Measurements from ENCODE around the gene BOK.
"Not testable (repeated sequence)": the region's sequence is repeated elsewhere in the genome, so short reads cannot be mapped to it uniquely, and the experiment has no call there.

The BOK gene

DNA sequence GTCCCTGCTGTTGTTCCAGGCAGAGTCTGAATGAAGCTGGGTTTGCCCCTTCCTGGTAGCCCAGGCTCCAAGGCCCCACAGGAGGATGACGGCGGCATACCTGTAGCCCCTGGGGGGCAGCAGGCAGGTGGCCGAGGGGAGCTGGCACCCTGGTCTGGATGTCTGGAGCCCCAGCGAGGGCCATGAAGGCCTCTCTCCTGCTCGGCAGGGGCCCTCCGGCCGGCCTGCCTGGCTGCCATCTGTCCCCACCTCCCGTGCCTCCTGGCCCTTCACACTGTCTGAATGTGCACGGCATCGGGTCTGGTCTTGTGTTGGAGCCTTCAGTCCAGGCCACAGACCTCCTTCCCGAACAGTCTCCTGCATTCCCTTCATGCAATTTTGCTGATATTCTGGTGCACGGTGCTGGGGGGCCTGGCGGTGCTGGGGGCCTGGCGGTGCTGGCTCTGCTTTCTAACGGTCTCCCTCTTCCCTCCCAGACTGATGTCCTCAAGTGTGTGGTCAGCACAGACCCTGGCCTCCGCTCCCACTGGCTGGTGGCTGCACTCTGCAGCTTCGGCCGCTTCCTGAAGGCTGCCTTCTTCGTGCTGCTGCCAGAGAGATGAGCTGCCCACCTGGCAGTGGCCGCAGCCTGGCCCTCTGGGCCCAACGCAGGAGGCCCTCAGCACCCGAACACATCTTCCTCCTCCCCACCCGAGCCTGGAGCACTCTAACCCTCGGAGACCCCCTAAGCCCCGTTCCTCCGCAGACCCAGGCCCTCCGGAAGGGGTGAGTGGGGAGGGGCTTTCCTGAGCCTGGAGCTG lies 13.5 kb downstream of the BOK start:
- no peak for DNase-seq (ENCODE audit: low spot score)
- FAIRE-seq, result no peak

DNA sequence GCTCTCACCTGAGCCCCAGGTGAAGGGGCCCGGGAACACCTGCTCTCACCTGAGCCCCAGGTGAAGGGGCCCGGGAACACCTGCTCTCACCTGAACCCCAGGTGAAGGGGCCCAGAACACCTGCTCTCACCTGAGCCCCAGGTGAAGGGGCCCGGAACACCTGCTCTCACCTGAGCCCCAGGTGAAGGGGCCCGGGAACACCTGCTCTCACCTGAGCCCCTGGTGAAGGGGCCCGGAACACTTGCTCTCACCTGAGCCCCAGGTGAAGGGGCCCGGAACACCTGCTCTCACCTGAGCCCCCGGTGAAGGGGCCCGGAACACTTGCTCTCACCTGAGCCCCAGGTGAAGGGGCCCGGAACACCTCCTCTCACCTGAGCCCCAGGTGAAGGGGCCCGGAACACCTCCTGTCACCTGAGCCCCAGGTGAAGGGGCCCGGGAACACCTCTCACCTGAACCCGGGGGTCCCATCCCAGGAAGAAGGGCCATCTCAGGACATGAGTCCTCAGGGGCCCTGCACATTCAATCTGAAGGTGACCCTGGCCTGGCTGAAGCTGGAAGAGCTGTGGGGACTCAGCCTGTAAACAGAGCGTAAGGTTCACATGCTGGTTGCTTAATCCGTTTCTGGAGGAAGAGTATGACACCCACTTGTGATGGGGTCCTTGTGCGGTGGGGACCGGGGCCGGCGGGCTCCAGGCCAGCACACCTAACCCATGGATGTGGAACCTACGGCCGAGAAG lies 14.5 kb downstream of the BOK start:
- DNase-seq (ENCODE audit: low spot score); FAIRE-seq: not testable (repeated sequence)

DNA sequence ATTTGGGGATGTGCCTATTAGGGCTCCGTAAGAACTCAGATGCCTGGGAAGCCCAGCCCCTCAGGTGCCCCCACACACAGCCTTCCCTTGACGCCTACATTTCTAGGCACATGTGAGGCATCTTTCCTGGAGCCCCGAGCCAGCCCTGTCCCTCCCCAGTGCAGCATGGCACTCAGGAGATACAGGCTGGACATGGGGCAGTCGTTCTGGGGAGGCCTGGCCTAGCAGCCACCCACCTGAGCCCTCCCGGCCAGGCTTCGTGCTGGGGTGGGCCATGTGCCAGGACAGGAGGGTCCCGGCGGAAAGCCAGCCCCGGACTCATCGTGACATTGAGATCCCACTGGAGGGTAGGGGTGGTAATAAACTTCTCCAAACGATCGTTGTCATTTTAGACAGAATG lies 15.2 kb downstream of the BOK start:
- FAIRE-seq (no peak), DNase-seq (ENCODE audit: low spot score) (no peak)

DNA sequence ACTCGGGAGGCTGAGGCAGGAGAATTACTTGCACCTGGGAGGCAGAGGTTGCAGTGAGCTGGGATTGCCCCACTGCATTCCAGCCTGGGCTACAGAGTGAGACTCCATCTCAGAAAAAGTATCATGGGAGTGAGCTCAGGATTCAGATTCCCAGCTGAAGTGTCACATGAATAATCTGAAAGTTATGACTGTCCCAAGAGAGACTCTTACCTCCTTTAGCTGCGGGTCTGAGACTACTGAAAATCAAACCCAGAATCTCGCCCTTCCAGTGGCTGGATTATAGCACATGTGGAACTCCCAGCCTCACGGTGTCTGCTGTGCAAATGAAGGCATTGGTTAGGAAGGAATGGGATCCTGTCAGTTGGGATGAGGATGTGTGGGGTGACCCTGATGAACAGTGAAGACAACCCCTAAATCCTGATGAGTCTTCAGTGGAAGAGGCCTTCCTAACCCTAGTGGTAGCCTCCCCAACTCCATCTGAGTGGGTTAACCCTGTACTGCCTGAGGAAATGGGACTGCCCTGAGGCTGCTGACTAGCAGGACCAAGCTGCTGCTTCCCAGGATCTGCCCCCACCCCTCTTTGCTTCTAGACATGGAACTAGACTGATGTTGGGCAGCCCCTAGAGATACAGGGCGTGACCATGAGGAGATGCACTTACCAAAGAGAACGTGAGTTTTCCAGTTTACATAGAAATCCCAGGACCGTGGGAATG lies 16.5 kb downstream of the BOK start:
- no peak for FAIRE-seq

DNA sequence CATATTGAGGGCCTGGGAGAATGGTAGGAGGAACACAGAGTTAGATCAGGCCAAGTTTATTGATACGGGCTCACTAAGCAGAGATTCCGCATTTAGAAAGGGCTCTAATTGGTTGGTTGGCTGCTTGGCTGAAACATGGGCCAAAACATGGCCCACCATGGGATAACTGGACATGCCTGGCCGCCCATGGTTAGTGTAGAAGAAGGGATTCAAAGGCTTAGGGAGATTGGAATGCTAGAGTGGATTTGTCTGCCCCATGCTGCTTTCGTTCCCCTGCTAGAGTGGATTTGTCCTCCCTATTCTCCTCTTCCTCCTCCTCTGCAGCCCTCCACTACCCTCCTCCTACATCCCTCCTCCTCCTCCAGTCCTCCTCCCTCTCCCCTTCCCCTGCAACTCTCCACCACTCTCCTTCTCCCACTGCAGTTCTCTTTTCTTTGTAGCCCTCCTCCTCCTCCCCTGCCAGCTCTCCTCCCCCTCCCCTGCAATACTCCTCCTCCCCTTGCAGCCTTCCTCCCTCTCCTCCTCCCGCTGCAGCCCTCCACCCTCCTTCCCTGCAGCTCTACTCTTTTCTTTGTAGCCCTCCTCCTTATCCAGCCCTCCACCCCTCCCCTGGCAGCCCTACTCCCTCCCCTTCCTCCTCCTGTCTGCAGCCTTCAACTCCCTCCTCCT lies 17.2 kb downstream of the BOK start:
- FAIRE-seq, result no peak
- no peak for DNase-seq (ENCODE audit: low spot score)

More for the DNA sequence above, 16.5 kb downstream of the BOK start:
- no peak for DNase-seq (ENCODE audit: low spot score)

DNA sequence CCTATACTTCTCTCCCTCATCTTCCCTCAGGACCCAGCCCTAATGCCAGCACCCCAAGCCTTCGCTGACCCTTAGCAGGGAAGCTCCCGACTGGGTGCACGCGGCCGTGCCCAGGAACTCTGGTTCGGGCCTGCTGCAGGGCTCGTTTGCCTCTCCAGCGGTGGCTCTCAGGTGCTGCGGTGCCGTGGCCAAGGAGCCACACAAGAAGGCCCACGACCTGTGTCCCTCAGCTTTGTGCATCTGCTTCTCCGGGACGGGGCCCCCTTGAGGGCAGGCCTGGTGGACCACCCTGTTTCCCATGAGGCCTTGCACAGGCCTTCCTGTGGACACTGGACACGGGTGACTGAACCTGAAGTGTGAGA lies 17.7 kb downstream of the BOK start:
- FAIRE-seq, result no peak

DNA sequence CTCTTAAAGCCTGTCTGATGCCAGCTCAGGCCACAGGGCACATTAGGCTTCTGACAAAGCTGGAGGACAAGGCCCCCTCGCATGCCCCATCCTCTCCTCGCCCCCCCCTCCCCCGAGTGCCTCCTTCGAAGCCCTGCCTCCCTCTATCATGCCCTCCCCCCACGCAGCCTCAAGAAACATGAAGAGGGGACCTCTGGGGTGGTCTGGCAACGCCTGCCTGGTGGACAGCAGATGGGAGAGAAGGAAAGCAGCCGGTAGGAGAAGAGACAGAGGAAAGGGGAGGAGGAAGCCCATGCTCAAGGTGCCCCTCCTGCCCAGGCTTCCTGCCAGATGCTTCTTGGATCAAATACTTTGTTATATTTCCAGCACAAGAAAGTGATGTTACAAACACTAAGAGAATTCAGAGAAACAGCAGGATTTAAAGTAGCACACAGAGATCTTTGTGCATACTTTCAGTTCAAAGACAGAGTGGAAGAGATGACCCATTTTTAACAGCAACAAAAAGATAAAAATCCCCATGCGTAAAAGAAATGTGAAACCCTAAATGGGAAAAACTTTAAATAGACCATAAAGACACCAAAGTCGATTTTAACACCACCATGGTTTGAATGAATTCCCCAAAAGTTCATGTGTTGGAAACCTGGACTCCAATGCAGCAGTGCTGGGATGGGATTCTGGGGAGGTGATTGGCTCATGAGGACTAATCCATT lies 19.0 kb downstream of the BOK start:
- FAIRE-seq (no peak), DNase-seq (ENCODE audit: low spot score) (no peak)

More for the DNA sequence above, 17.7 kb downstream of the BOK start:
- no peak for DNase-seq (ENCODE audit: low spot score)

DNA sequence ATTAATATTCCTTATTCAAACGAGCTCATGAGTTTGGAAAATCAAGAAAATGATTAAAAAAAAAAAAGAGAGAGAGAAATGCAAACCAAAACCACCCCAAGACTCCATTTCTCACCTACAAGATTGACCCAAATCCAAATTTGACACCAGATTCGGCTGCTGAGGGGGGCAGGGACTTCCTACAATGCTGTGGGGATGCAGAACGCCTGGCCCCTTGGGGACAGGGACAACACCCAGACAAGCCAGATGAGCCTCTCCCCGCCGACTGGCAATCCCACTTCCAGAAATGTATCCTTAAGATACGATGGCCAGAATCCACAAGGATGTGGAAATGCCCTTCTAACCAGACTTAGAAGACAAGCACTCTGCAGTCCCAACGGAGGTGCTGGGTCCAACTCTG lies 20.7 kb downstream of the BOK start:
- DNase-seq (ENCODE audit: low spot score), result no peak
- no peak for FAIRE-seq

DNA sequence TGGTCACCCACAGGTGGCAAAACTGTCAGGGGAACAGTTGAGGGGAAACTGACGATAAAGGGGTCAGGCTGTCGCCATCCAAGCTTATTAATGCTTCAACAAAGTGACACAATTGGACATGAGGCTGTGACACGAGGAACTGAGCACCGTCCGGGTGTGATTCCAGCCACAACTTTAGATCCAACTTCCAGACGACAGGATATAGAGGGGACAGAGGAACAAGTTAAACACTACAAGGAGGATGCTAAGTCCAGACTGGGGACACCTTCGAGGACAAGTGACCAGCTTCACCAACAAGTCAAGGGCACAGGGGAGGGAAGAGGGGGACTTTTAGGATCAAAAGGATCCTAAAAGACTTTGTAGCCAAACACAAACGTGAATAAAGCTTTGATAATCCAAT lies 23.8 kb downstream of the BOK start:
- no peak for FAIRE-seq
- no peak for DNase-seq (ENCODE audit: low spot score)

DNA sequence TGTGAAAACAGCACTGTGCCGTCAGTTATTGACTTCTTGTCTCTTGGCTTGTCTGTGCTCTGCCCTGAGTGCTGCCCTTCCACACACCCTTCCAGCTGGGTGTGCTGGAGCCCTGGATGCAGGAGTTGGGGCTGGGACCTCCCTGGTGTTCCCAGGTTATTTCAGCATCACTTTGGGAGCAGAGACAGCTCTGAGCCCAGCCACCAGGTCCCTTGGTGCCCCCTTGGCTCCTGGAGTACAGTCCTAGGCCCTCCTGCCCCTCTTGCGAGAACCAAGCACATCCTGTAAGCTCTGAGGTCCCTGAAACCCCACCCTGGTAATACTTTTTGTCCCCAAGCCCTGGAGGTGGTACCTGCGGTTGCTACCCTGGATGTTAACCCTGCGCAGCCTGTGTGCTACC lies 24.3 kb downstream of the BOK start:
- DNase-seq (ENCODE audit: low spot score), result no peak
- no peak for FAIRE-seq

DNA sequence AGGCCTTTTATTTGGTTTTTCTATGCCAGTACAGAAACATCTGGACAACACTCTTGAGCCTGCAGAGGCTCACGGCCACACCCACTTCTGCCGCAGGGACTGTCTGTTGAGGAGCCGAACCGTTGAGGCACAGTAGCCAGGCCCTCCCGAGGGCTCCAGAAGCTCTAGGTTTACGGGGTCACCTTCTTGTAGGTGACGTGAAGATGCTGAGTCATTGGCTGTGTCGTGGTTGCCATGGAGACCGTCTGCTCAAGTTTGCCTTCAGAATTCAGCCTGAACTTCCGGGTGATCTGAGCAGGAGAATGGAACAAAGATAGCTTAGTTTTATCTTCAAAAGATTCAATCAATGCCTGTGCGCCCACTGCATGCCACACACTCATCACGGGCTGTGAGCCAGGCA lies 25.9 kb downstream of the BOK start:
- DNase-seq (ENCODE audit: low spot score), result no peak
- FAIRE-seq, result no peak

DNA sequence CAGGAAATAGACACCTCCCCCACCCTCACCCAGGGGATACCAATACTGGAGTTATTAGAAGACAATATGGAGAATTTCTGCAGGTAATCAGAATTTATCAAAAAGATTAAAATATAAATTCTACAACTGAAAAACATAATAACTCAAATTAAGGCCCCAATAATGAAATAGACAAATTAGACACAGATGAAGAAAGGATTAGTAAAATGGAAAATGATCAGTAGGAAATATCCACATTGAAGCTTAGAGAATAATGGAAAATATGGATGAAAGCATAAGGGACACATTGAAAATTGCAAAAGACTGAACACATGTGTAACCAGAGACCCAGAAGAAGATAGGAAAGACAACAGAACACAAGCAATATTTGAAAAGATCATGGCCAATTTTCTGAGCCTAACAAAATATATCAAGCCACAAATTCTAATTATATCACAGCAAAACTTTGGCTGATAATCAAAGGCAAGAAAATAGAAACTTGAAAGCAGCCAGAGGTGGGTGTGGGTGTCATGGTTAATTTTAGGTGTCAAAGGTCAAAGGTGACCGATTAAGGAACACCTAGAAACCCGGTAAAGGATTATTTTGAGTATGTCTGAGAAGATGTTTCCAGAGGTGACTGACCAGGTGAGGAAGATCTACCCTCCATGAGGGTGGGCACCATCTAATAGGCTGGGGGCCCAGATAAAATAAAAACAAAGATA lies 28.2 kb downstream of the BOK start:
- DNase-seq (ENCODE audit: low spot score) (no peak), FAIRE-seq (no peak)

DNA sequence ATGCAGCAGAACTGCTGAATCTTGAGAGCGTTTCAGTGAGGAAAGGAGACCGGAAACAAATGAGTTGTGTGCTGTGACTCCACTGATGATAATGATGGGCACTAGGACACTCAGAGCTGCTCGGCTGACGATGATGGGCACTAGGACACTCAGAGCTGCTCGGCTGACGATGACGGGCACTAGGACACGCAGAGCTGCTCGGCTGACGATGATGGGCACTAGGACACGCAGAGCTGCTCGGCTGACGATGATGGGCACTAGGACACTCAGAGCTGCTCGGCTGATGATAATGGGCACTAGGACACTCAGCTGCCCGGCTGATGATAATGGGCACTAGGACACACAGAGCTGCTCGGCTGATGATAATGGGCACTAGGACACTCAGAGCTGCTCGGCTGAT lies 31.3 kb downstream of the BOK start:
- DNase-seq (ENCODE audit: low spot score); FAIRE-seq: not testable (repeated sequence)

DNA sequence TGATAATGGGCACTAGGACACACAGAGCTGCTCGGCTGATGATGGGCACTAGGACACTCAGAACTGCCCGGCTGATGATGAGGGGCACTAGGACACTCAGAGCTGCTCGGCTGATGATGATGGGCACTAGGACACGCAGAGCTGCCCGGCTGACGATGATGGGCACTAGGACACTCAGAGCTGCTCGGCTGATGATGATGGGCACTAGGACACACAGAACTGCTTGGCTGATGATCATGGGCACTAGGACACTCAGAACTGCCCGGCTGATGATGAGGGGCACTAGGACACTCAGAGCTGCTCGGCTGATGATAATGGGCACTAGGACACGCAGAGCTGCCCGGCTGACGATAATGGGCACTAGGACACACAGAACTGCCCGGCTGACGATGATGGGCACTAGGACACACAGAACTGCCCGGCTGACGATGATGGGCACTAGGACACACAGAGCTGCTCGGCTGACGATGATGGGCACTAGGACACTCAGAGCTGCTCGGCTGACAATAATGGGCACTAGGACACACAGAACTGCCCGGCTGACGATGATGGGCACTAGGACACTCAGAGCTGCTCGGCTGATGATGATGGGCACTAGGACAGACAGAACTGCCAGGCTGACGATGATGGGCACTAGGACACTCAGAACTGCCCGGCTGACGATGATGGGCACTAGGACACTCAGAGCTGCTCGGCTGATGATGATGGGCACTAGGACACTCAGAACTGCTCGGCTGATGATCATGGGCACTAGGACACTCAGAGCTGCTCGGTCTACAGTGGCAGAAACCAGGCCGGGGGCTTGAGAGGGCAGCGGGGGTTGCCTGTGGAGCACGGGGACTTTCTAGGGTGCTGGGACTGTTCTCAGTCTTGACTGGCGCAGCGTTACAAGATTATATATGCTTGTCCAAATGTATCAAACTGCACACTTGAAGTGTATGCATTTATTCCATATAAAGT lies 32.2 kb downstream of the BOK start:
- DNase-seq (ENCODE audit: low spot score); FAIRE-seq: not testable (repeated sequence)

DNA sequence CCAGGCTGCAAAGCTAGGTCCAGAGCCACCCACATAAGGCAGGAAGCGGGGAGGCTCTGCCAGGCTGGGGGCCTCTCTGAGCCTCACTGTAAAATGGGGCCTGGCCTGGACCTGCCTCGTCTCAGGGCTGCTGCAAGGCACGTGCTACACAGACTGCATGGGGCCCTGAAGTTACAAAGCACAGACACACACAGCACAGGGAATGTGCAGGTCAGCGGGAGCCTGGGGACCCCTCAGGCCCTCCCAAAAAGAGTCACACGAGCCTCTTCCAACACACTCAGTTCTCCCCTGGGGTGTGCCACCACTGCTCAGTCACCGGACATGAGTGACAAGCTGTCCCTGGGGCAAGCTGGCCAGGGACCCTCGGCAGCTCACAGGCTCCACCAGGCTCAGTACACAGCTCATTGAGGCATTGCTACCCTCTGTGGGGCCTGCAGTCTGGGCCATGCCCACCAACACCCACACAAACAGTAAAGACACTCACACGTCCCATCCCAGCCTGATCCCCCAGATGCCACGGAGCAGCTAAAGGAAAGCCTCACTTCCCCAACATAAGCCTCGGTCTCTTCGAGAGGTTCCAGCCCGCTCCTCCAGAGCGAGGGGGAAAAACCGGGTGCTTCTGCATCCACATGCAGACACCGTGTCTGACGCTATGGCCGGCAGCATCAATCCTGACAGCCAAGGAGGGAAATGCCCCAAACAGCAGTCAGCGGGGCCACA lies 33.7 kb downstream of the BOK start:
- no peak for FAIRE-seq
- DNase-seq (ENCODE audit: low spot score), result no peak

DNA sequence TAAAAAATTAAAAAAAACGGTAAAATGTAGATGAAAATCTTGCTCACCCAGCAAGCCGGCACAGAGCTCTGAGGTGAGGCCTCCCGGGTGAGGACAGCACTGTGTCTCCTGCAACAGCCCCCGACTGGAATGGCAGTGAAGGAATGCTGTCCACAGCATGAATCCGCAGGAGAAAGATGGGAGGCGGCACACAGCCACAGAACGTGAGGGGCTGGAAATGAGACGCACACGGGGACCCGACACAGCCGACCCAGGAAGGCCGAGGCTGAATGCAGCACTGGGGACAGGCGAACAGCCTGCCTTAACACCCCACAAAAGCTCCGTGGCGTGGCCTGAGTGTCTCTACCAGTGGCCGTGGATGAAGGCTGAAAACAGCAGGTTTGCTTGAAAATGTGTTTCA lies 34.7 kb downstream of the BOK start:
- FAIRE-seq (no peak), DNase-seq (ENCODE audit: low spot score) (no peak)

DNA sequence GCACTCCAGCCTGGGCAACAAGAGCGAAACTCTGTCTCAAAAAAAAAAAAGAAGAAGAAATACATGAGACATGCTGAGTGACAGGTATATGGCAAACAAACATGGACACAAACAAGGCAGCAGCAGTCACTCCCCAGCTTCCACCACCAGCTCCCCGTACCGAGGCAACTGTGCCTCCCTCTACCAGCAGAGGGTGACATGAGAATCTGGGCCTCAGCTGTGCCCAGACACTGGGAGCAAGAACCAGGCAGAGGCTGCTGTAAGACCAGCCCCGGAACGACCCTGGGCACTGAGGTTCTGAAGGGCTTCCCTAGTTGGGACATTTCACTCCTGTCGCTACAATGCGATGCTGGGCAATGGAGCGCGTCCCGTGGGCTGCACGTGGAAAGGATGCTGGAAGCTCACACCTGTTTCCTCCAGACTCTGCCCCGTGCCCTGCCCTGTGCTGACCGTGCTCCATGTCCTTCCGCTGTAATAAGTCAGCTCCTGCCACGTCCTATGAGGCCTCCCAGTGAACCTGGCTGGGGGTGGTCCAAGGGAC lies 37.1 kb downstream of the BOK start:
- FAIRE-seq (no peak), DNase-seq (ENCODE audit: low spot score) (no peak)

DNA sequence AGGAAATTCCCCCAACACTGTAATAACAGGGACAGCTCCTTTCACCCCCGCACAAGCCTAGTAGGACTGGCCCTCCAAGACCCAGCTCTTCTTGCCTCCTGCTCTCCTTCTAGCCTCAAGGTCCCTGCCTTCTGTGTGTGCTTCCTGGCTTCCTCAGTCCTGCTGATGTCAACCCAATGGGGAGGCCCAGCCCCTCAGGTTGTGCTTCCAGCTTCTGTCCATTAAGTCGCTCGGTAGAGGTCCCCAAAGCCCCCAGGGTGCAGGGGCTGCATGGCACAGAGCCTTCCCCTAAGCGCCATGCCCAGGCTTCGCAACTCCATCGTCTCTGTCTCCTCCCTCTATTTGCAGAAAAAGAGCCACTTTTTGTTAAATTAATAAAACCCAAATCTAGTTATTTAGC lies 39.0 kb downstream of the BOK start:
- no peak for DNase-seq (ENCODE audit: low spot score)
- no peak for FAIRE-seq
